NCI-H446 treated with DMSO at 0.1 percent for 48 hours (cell line): ENCODE data around the gene CHST11.

ENCODE experiments used
- DNase-seq: peaks from one replicate; lab custom pipeline; 2025; lab: John Stamatoyannopoulos, UW

The CHST11 gene

DNA sequence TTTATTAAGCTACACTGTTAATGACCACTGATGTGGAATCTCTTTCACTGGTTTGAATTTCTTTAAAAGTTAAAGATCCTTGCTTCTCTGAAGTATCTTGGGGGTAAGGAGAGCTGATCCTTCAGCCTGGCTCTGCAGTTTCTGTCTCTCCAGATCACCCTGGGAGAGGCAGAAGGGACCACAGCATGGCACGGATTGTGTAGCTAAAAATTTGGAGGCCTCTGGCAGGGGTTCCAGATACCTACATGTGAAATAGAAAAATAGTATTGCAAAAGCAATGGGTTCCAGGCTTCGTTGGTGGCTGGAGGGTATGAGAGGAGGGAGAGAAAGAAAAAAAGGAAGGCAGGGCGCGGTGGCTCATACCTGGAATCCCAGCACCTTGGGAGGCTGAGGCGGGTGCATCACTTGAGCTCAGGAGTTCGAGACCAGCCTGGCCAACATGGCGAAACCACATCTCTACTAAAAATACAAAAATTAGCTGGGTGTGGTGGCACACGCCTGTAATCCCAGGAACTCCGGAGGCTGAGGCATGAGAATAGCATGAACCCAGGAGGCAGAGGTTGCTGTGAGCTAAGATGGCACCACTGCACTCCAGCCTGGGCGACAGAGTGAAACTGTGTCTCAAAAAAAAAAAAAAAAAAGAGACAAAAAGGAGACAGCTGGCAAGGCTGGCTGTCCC, 3.4 kb downstream of the CHST11 start:
- DNase-seq = no peak

DNA sequence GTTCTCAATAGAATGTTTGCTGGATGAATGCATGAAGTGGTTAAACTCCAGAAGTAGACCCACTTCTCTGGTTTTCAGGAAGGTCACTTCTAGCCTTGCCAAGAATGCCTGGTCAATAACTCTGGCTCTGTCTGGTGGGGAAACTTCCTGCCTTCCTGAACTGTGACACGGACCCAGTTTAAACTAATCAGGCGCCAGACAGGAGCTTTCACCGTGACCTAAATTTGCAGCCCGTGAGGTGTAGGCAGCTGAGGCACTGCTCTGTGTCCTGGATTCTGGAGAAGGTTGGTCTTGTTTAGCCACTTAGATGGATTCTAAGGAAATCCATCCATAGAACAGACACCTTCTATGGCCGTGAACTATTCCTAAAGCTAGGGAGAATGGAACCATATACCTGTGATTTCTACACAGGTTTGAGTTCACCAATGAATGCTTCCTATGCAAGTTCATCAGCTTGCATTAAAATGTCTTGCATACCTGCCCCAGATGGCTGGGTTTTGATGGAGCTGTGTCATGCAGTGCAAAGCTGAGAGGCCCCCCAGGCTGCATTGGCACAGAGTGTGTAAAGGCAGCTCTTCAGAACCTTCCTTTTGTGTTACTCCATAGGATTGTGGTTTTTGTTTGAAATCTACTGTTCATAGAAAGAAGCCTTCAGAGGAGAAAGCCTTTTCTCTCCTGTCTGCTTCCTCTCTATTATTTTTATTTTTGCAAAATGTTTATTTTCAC, 4.4 kb downstream of the CHST11 start:
- no peak for DNase-seq

DNA sequence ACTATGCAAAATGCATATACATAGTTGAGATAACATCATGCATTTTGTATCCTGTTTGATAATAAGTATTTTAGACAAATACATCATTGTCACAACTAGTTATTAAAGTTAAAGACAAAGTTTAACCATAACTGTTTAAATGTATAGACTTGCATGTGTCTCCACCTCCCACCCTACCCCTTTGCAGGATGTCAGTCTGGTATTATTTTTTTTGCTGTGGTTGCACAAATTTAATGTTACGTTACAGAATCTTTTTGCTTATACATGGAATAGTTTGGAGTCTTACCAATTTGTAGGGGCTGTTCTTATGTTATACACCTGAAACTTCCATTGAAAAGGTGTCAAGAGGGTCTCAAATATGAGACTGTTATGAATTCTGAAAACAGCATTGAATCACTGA, 5.6 kb downstream of the CHST11 start:
- no peak for DNase-seq

DNA sequence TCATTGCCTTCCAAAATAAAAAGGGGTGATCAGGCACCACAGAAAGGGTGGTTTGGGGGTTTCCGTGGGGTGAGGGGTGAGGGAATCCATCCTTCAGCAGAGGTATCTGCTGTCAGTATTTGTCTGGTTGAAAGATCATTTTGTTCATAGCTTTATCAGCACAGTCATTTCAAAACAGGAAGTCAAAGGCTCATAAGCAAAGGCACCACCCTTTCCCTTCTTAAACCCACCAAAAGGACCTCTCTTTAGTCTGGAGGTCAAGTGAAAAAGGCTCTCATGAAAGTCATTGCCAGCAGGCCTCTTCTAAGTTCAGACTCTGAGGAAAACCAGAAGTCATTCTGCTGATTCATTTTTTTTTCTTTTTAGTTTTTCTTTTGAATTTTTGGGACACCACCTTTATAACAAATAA, 6.2 kb downstream of the CHST11 start:
- DNase-seq = no peak

DNA sequence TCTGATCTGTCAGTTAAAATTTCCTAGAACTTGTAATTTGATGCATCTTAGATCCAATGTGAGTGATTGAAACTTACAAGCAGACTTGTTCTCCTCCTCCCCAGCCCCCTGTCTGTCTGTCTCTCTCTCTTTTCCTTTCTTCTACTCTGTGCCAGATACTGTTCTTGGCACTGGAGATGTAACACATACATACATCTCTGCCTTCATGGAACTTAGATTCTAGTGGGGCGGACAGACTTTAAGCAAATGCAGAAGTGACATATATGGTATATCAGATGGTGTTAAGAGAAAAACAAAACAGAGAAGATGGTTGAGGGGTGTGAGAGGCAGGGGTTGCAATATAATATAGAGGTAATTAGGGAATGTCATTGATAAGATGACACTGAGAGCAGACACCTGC, 6.6 kb downstream of the CHST11 start:
- no peak for DNase-seq

DNA sequence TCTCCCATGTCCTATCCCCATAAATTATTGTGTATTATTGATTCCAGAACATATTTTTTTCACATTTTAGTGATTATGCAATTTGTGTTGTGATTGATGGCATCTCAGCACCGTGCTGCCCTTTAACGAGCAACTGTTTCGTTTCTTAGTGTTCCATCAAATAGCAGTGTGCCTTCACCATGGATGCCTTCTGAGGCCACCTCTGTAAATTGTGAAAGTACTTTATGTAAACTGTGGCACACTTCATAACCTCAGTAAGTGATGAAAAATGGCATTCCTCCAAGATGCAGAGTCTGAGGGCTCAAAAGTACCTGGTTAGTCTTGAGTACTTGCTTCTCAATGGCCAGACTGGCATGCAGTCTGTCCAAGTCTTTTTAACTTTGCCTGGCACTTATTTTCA, 8.2 kb downstream of the CHST11 start:
- no peak for DNase-seq

DNA sequence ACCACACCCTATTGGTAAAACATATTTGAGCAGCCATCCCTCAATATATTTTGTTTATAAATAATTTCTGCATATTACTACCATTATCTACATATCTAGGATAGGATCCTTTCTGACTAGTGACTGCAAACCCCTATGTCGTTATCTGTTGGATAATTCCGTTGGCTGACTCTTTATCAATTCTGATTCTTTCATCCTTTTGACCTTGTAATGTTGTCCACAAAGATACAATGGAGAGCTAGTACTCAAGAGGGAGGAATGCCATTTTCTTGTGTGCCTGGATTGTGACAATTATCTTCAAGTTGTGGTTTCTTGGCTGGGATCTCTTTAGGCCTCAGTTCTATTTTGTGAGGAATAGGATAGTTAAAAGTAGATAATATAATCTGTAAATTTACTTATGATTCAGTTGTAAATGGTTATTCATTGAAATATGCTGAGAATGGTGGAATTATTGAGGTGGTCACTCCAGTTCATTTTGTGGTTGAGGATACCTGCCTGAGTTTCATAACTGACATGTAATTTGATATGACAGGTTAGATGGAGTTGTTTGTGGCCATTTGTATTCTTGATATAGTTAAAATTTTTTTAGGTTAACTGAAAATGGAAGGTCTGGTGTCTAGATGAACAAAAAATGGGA, 10.1 kb downstream of the CHST11 start:
- DNase-seq = no peak

DNA sequence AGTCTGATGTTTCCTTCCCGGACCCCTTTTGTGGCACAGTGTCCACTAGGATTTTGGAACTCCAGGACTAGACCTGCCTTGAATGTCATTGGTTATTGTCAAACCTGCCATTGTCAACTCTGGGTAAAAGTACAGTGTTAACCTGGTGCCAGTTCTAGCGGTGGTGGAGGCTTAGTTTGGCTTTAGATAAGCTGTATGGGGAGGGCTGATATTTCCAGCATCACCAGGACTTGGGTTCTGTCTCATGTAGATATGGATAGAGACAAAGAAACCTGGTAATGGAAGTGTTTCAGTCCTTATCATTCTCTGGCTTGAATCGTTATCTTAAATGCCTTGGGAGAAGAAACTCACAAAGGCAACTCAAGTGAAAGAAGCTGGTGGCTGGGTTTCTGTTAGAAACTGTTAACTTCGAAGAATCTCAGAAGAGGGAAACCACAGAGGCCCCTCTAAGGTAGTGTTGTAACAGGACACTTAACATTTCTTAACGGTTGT, 10.6 kb downstream of the CHST11 start:
- no peak for DNase-seq

DNA sequence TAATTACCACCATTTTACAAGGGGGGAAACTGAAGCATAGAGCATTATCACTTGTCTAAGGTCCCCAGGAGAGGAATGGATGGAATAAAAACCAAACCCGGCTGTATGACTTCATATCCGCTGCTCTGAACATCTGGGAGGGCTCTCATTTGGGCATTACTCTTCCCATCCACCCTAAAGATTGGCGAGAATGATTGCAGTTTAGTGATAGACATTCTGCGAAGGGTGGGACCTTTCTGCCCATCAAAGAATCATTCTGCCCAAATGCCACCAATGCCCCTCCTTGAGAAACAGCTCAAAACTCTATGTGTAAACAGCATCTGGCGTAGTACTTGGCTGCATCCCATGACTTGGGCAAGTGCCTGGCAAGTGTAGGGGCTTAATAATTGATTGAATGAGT, 11.6 kb downstream of the CHST11 start:
- peak; percentile 51 for DNase-seq

DNA sequence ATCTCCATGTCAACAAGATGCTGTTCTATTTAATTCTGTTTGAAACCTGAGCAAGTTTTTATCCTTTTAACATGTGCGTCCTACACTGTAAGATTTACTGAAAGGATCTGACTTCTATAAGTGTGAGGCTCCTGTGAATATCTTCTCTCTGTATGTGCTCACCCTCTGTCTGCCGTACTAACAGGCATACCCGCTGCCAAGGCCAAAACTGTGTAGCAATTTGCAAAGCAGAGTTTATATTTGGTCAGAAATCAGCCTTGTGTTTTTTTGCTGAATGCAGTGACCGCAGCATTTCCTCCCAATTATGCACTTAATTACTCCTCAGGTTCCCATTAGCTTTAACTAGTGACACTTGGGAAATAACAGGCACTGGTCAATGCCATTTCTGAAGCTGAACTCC, 12.3 kb downstream of the CHST11 start:
- DNase-seq = no peak

DNA sequence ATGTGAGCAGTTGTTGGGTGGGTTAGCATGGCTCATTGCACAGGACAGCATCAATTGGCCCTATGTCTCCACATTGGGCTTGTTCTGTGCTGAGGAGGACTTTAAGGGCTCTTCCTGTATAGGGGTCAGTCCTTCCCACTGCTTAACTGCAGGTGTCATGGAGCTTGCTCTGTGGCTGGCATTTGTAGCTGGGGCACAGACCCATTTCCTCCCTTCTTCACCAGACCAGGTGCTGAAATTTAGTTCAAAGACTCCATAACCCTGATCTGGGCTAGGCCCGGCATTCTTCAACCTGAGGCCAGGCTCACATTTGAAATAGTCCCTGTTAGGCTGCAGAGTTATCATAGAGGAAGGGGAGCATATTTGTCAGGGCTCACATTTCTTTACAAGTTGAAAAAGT, 12.8 kb downstream of the CHST11 start:
- DNase-seq = no peak

DNA sequence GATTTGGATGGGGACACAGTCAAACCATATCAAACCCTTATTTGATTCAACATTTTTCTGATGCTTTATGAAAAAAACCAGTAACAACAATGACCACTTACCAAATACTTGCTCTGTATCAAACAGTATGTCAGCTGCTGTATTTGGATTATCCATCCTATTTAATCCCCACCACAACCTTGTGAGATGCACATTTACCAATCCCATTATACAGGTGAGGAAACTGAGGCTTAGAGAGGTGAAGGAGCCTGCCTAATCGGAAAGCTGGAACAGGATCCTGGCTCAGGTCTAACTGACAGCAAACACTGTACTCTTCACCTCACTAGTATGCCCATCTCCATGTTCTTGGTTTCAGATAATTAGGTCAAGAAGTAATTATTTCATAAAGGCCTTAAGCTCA, 13.8 kb downstream of the CHST11 start:
- DNase-seq = no peak

DNA sequence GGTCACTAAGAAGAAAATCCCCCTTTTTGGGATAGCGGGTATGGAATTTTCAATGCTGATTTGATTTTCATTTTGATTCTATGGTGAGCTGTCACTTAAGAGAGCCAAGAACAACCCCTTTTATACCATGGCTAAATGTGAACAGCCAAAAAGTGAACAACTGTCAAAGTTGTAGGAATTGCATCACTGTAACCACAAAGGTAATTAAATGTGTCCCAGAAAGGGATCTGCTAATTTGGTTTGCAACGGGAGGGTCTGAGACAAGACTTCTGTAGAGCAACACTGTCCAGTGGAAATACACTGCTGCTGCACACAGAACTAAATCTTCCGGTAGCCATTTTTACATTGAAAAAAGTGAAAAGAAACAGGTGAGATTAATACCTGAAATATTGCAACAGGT, 14.6 kb downstream of the CHST11 start:
- DNase-seq = no peak

DNA sequence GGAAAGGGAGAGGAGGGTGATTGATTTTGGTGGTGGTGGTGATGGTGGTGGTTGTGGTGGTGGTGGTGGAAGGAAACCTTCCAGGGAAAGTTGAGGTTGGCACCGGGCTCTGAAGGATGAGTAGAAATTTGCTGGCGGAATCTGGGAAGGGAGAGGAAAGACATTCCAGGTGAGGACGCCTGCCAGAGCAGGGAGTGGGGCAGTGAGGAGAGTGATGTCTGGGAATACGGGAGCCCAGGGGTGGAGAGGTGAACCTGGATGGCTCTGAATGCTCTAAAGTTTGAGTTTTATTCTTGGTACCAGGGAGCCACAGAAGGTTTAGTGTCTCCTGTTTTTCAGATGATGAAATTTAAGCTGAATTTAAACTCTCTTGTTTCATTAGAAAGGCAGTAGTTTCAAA, 16.0 kb downstream of the CHST11 start:
- no peak for DNase-seq

DNA sequence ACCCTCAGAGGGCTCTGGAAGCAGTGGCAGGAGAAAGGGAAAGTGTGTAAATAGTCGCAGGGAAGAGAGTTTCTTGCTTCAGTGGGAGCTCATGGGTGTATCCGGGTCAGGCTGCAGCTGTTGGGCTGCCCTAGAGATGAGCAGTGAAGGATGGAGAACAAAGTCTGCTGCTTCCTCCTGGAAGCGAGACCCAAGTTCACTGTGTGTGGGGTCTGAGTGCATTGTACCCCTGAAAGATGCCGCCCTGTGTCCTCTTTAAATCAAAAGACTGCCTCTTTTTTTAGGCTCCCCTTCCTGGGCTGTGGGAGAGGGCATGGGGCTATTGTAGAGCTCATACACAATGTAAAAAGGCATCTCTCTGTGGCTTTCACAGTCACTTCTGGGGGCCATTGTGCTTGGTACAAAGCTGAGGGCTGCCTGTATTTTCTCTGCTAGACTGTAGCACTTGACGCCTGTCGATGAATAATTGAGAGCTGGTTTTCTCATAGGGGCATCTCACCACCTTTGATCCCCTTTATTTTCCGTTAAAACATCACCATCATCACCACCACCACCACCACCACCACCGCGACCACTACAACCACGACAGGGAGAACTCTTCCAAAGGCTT, 16.7 kb downstream of the CHST11 start:
- no peak for DNase-seq

DNA sequence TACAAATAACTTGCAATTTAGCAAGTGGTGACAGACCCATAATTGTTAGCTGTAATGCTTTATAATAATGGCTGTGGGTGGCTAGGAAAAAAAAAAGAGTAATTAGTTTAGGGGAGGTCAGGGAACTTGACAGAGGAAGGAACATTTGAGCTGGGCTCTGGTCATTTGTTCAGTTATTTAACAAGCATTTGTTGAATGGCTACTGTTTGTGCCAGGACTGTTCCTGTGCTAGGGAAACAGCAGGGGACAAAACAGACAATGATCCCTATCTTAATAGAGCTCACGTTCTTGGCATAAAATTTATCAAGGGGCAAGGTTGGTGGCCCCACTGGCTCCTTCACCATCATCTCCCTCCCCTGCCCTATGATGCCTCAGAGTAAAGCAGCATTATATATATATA, 18.5 kb downstream of the CHST11 start:
- no peak for DNase-seq

DNA sequence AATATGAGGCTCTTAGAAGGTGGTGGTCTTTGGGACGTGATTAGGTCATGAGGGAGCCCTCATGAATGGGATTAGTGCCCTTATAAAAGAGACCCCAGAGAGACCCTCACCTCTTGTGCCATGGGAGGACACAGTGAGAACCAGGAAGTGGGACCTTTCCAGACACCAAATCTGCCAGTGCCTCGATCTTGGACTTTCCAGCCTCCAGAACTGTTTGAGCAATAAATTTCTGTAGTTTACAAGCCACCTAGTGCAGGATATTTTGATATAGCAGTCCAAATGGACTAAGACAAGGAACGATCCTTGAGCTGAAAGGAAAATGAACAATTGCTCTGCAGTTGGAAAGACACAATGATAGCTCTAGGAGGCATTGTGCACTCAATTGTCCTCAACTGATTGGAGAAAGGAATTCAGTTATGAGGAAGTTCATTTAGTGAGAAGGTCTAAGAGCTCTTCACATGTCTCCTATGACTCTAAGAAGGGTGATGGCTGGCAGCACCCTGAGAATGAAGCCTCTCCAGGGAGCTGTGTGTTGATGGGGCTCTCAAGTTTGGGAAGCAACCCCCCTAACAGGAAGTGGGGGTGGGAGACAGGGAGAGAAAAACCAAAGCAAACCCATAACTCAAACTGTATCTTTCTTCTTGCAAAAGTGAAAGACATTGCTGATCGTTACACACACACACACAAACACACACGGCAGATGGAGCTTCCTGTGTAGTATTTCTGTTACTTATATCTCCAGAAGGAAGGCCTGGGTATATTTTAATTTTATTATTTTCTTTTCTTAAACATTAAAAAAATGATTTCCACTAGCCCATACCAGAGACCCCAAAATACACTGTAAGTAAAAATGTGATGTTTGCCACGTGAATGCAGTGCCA, 21.0 kb downstream of the CHST11 start:
- no peak for DNase-seq

DNA sequence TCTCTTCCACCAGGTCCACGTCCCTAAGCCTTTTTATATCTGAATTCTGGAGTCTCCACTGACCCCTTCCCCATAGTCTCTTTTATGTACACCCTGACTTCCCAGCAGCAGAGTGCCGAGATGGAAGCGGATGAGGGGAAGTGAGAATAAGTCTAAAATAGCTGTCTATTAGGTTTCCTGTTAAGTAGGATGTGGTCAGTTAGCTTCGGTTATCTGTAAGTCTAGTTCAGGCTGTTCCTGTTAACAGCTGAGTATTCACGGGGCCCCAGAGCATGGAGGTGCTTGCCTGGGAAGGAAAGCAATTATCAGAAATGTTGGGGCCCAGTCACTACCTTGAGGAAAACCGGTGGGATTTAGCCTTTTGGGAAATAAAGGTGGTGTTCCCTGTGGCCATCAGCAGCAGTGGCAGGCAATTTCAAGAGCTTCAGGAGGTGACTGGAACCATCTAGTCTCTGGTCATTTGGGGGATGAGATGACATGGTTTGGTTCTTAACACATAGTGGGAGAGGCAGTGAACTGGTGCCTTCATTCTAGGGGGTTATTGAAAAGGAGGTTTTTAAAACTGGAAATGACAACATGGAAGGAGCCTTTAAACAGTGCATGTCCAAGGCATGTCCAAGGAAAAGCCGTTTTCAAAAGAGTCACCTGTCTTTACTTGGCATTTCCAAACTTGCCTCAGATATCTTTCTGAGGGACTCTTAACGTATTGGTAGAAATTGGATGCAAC, 21.8 kb downstream of the CHST11 start:
- DNase-seq = no peak

DNA sequence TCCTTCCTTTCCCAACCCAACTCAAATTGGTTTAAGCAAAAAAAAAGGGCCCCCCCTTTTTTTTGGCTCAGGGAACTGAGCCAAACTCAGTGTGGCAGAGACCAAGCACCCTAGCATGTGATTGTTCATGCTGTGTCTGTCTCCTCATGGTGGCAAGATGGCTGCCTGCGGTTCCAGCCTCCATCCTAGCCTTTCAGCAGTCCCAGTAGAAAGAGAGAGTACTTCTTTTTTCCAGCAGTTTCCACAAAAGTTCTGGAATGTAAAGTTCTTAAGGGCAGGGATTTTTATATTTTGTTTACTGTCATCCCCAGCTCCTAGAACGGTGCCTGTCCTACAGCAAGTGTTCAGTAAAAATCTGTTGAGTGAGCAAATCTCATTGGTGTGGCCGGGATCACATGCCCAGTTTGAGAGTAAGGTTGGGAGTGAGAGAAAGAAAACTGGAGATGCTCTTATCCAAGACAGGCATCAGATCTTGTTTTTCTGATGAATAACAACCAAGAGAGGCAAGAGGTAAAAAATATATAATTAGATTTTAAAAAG, 22.4 kb downstream of the CHST11 start:
- DNase-seq = no peak

DNA sequence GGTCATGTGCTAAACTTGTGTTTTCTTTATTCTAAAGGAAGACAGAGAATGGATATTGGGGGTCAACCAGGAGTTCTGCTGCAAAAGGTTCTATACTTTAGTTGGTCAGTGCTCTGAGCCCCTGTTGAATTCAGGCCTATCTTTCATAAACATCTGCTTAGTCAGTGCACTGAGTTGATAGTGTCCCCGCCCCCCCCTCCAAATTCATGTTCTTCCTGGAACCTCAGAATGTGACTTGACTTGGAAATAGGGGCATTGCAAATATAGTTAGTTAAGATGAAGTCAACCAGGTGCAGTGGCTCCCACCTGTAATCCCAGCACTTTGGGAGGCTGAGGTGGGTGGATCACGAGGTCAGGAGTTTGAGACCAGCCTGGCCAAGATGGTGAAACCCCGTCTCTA, 23.3 kb downstream of the CHST11 start:
- DNase-seq = no peak
